Sciatic nerve (tissue), 2 donors: Measurements from ENCODE around the gene CTNNA3. TPM values are rescaled to one million over a fixed set of nuclear protein-coding genes. Genes with fewer than 3 reads are reported as not detected.

Source experiments
- ATAC-seq: fragments of 200-7000 bp; cut with Tn5 transposase; one replicate; pipeline ENCODE4 v1.9.1; 2020; ENCODE audit warnings: mild to moderate bottlenecking, moderate library complexity
- DNase-seq: peaks from one replicate; pipeline ENCODE4 v3.0.0-alpha.2; 2020; ENCODE audit warnings: low spot score
- intact Hi-C: fragments of 100-400 bp; cut with DNase I; formaldehyde crosslinking; loops from one replicate; pipeline ENCODE4 v1.14.2; 2022
- total RNA-seq: library from RNA; stranded (reverse); fragmentation: NEBNext Ultra II Directional; extraction: Animal tissue kit (Norgen Biotek cat#: 25700); gene quantifications from one replicate; pipeline ENCODE4 v1.2.1, GENCODE V29; 2021
- donor health status: DM: no; HTN: no; CAD: no.
- donor health status: DM: no; HTN: no; CAD: no.

The CTNNA3 gene
- total RNA-seq, 1 donor from 2014 or later = 89.6 TPM

DNA sequence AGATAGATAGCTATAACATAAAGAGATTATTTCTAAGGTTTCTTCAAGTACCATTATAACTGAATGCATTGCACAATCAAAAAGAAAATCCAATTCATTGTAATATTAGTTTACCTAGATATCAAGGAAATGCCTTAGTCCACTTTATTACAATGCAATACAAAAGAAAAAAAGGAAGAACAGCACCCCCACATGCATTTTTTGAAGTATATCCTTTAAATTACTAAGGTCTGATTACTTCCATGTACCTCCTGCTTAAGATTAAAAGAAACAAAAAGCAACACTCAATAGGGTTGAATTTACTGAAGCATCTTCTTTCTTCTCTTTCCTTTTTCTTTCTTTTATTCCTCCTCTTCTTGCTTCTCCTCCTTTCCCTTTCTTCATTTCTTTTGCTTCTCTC lies 1743.9 kb downstream of the CTNNA3 start:
- ATAC-seq = no peak
- intact Hi-C loops = no loop called here
- no peak for DNase-seq

DNA sequence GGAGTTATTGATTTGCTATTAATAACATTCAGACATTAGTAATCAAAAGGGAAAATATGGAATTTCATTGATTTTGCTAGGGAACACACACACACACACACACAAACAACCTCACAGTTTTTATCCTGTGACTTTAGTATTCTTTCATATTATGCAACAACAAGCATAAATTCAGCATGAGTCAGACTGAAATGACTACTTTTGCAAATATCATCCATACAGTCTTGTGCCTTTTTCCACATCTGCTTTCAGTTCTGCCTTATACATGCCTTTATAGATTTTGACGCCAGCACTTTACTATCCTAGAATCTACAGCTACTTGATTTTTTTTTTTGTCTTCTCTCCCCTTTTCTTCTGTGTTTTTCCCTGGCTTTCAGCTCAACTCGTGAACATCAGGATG lies 1745.9 kb downstream of the CTNNA3 start:
- DNase-seq (no peak), ATAC-seq (no peak)
- intact Hi-C loops = no loop called here

DNA sequence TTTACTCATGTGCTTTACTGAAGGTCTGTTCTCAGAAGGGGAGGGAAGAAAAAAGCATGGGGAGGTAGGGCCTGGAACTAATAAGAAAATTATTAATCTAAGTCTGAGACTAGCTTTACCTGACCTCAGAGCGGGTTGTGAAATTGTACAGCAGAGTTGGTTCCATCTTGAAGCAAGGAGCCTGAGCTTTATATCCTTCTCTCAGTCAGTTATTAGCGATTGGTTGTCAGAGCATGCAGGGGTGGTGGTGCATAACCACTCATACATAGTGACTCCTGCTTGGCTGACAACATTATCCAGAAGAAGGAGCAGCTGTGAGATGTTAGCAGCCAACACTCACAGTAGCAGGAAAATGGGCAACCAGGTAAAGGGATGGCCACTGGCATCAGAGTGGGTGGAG lies 1746.5 kb downstream of the CTNNA3 start:
- intact Hi-C loops = no loop called here
- ATAC-seq = no peak
- no peak for DNase-seq

DNA sequence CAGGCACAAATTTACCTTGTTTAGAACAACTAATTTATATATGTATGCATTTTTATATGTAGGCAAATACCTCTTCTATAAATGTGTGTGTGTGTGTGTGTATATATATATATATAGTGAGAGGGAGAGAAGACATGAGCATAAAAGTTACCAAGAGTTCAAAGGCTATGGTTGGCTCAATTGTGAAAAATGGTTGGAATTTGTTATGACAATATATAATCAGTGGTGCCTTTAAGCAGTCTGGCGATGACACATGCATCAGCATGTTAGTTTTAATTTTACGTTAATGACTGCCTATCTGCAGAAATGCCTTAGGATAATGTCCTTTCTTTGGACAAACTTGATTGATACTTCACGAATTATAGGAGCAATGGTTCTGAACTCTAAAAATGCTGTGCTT lies 1750.9 kb downstream of the CTNNA3 start:
- ATAC-seq = no peak
- intact Hi-C loops = no loop called here
- no peak for DNase-seq

DNA sequence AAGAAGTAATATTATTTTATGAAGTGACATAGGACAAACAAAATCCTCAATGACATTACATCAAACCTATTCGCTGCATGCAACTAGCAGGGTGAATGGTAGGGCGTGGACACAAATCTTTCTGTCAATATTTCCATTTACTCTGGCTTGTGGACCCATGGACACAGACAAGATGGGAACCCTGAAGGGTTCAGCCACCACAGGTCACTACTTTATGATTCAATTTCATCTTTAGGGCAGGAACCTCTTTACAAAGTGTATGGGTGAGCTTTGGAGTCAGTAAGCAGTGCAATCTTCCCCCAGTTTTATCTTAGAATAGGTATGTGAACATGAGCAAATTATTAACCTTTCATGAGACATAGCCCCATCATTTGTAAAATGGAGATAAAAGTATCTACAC lies 1752.5 kb downstream of the CTNNA3 start:
- intact Hi-C loops = no loop called here
- DNase-seq = no peak
- ATAC-seq = no peak

DNA sequence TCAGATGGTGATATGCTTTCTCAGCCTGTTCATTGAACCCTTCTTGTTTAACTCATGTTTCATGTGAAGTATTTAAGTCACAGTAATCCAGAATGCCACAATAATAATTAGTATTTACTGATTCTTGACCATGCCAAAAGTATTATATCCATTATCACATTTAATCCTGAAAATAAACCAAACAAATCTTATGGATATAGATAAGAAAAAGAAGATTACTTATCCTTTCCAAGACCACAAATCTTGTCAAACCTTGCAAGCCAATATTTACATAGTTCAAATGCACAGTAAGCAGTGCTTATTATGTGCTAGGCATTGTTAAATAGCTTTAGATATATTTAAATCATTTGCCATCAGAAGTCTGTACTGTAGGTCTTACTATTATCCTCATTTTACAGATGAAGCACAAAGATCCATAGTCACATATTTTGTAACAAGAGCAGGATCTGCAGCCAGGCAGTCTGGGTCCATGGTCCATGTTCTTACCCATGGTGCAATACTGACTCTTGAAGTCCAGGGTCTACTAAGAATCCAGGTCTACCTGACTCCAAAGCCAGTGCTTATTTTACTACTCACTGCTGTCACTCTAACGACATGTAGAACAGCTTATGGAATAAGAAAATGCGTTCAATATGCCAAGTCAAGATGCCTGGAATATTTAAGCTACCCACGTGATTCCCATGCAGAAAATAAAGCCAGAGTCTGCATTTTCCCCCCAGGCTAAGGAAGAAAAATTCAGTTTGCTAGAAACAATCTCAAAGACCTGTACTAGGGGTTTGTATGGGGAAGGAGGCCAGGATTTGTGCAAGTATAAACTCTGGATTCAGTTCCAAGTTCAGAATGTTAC lies 1755.0 kb downstream of the CTNNA3 start:
- no peak for ATAC-seq
- intact Hi-C loops = no loop called here
- no peak for DNase-seq

DNA sequence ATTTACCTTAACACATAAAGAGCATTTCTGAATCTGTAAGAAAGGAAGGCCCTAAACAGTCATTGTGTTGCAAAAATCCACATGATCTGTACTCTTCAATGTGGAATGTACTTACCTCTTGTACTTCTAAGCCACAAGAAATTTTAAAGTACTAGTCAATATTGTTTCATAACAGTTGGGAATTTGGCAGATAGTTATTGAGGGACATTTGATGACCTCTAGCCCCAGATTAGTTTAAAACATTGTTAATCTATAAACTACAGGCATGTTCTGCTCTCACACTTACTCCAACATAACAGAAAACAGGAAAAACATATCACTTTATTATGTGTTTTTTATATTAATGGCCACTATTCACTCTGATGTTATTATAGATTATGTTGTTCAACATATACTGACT lies 1755.9 kb downstream of the CTNNA3 start:
- DNase-seq (no peak), ATAC-seq (no peak)
- intact Hi-C loops = no loop called here

DNA sequence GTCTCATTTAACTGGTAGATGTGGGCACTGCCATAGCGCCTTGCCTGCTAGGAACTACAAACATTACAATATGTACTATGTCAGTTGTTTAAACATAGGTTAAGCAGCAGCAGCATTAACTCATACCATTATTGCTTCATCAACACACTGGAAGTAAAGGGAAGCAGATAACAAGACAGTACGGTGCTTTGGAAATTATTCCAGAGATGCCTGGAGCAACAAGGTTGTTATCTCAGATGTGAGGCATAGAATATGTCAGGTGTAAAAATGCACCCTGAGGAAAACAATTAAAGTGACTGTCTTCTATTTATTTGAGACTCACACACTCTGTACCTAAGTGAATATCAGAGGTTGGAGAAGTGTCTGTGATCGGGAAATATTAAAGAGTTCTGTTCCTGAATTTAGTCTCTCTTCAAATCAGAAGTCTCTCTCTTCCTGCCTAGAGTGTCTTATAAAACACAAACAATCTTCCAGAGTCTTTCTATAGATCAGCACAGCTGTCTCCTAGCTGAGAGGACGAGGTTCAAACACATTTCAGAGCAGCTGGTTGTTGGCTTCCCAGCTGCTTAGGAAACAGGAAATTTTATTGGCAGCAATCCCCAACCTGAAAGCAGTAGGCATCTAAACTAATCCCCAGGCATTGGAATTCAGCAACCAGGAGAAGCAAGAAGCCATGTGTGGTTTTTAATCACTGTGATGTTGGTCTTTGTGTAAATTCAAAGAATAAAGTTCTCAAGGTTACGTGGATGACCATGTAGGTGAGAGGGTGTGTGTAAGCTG lies 1764.5 kb downstream of the CTNNA3 start:
- DNase-seq = no peak
- no peak for ATAC-seq
- intact Hi-C loops = no loop called here

DNA sequence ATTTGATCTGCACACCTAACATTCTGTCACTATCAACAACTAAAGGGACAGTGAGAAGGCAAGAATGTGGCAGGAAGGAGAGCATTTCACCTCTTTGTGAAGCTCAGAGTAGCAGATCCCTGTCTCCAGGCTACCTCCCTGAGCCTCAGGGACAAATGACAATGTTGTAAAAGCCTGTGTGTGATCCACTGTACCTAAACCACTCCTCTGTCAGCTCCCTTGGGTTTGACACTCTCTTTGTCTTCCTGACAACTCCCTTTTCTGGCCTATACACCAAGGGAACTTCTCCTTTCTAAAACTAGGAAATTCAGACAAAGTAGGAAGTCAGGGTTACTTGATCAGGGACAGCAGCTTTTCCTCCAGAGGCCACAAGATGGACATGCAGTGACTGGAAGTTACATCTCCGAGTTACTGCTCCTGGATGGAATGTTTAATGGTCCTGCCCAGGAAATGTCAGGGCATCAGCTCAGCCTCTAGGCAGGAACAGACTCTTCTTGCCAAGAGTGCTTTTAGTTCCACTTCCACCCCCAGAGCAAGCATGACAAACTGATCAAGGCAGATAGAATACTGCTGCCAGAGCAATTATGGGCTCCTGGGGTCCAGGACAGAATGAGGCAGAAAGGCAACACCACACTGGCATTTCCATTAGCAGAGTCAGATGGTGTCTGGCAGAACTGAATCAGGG lies 1784.7 kb downstream of the CTNNA3 start:
- intact Hi-C loops = no loop called here
- ATAC-seq = no peak
- no peak for DNase-seq

DNA sequence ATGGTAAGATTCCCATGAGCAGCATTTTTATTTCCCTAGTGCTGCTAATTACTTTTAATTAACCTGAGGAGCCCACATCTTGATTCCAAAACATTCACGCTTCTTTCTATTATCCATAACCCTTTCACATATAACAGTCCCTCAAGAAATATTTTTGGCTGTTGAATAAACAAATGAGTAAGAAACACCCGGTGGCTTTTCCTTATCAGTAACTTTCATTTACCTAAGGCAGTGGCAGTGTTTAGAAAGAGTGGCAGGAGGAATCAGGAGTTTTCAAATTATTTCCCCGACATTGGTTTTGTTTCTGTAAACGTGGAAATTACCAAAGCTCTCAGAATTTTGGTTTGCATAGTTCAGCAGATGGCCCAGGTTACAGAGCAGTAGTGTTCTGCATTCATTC lies 1785.8 kb downstream of the CTNNA3 start:
- intact Hi-C loops = no loop called here
- no peak for ATAC-seq
- no peak for DNase-seq

DNA sequence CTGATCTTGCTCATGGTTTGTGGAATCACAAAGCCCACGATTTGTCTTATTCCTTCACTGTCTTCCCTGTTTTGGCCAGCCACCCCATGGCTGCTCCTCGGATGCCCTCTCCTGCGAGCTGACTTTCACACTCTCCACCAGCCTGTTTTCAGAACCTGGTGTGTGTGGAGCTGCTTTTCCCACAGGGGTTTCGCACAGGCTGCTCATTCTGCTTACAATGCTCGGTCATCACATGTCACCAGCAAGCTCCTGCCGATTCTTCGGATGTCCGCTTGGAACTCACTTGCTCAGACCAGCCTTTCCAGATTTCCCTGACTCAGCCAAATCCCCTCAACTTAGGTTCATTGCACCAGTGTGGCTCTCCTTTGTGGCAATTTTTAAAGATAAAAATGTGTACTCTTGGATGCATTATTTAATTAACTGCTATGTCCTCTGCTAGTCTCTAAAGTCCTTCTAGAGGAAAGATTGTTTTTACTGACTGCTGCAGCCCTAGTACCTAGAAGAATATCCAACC lies 1788.7 kb downstream of the CTNNA3 start:
- intact Hi-C loops = no loop called here
- ATAC-seq (no peak), DNase-seq (no peak)

DNA sequence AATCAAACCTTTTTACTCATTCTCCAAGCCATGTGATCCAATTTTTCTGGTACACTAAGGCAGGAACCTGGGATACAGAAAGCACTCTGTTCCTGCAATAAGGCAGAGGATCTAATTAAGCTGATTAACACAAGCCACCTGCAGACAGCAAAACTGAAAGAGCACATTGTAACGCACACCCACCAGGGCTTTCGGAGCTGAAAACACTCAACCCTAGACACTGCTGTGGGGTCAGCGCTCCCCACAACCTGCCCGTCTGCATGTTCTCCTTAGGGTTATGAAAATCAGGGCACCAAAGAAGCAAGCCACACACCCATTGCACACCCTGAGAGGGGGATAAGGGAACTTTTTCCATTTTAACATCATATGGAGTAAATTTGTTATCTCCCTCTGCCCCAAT lies 1792.4 kb downstream of the CTNNA3 start:
- intact Hi-C loops = no loop called here
- DNase-seq (no peak), ATAC-seq (no peak)

DNA sequence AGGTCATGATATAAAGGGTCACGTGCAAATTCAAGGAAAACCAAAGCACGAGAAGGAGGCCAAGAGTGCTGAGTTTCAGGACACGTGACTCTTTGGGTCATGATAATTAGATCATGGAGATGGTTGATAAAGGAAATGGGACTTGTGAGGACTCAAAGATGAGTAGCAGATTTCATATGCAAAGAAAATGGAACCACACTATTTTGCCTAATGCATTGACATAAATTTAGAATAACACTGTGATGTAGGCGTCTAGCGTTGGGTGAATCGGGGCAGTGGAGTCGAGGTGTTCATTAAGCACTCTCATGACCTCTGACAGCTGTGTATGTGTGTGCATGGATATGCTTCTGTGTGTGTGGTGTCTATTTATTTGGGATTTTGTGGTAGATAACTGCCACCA lies 1795.7 kb downstream of the CTNNA3 start:
- no peak for ATAC-seq
- intact Hi-C loops = no loop called here
- DNase-seq = no peak

DNA sequence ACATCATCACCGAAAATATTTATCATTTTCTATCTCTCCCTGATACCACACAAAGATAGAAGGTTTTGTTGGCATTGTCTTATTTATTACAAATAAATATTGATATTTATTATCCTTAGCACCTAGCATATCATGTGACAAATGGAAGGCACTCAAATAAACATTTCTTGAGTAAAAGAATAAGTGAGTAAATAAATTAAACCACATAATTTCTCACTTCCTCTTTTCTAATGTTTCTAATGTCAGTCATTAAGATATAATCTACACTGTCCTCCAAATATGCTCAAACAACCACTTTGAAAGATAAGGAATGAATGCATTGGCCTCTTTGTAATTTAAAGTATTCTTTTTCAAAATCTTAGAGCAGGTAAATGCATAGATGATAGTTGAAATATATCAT lies 1797.9 kb downstream of the CTNNA3 start:
- intact Hi-C loops = no loop called here
- ATAC-seq (no peak), DNase-seq (no peak)

DNA sequence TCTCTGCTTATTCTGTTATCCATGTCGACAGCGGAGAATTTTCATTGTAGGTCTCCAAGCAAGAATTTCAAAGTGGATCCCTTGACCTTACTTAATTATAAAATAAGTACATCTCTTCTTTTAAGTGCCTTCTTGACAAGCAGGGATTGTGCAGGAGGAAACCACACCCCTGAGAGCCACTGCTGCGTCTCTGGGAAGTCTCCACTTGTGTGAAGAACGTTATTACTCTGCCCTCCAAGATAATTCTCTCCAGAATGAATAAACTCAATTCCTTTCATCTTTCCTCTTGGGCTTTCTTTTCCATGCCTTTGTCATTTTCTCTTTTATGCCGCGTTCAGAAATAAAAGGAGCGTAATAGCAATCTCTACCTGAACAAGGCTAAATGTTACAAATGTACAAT lies 1801.0 kb downstream of the CTNNA3 start:
- ATAC-seq (no peak), DNase-seq (no peak)
- intact Hi-C loops = no loop called here

DNA sequence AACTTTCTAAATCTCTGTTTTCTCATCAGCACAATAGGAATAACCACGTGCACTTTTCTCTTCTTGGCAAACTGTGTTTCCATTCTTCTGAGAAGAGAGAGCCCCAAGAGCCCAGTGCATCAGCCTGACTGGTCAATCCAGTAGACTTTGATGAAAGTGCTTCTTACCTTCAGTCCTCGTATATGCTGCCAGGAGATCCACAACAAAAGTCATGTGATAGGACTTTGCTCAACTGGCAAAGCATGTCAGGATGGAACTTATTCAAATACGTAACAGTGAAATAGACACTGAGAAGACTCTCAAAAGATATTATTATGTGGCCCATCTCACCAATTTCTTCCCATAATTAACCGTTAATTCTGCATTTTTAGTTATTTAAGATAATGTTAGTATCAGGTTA lies 1801.6 kb downstream of the CTNNA3 start:
- DNase-seq = no peak
- intact Hi-C loops = no loop called here
- ATAC-seq = no peak

DNA sequence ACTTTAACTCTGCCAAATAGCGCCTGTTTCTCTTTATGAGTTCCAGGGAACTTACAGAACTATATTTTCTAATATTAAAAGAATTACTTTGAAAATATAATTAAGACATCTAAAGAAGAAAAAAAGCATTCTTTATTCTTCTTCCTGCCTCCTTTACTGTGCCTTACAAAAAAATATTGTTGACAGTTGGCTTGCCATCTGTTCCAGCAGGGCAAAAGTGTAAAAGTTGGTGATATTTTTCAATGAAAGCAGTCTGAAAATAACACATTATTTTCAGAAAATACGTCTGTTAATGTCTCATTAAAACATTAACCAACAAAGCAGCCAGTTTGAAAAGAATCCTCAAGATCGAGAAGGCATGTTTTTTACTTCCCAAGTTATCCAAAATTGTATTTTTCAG lies 1802.3 kb downstream of the CTNNA3 start:
- no peak for DNase-seq
- ATAC-seq = no peak
- intact Hi-C loops = no loop called here

DNA sequence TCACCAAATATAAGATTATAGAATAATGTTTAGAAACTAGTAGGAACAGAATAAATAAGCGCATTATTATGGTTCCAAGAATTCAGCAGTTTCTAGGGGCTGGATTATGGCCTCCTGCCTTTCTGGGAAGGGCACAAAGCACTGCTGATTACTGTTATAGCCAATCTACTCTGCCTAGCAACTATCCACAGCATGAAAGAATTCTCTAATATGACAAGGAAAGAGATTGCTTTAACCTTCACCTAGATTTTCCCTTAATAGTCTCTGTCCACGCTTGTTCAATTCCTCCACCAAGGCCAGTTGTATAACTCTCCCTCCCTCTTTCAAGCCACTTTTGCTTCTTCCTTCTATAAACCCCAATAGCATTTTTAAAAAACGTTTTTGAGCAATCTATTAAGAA lies 1803.7 kb downstream of the CTNNA3 start:
- DNase-seq = no peak
- intact Hi-C loops = no loop called here
- ATAC-seq = no peak

DNA sequence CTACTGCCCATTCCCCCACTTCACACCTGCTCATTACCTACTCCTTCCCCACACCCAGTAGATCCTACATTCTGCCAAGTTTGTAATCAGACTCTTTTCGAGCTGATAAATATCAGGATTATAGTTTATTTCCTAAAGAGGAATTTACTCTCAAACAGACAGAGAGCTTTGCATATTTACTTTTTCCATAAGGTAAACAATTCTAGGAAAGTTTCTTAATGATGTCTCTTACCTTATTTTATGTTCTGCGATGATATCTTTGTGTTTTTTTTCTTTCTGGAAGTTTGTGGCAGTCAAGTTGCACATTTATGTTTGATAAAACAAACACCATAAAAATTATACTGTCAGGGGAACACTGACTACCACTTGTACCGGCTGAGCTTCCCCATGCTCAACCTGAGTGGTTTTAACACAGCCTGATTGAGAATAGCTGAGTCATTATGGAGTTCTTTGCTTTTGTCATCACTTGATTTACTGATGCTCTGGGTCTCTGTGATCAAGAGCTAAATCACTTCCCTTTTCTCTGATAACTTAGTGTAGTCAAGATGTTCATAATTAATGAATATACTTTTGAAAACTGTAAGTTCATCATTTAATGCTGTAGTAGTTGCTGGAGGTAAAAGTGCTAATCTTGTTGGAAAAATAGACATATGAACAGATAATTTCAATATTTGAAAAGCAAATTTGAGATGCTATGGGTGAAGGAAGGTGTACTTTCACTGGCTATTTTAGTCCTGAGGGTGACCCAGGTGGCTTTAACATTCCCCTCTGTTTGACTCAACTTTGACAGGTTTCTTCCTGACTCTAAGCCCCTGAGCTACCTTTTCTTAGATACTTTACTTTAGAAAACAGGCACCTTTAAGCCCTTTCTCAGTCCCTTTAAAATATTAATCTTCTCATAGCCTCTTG lies 1804.7 kb downstream of the CTNNA3 start:
- DNase-seq = no peak
- no peak for ATAC-seq
- intact Hi-C loops = no loop called here
